GM10266 (cell line): ENCODE data around the gene CROCC2.

ENCODE experiments used
- DNase-seq: peaks from one replicate; pipeline ENCODE4 v3.0.0; 2012; ENCODE audit errors: extremely low spot score
- CTCF ChIP-seq: IDR thresholded peaks from 2 replicates; pipeline ENCODE4 v1.5.1; 2012; ENCODE audit warnings: mild to moderate bottlenecking, low read depth; ENCODE audit not compliant: control insufficient read depth, insufficient read depth; ENCODE audit errors: missing control alignments

CROCC2 gene

GRCh38 chr2:241019441-241020139 is 113.5 kb downstream of the CROCC2 start:
- no peak for TF ChIP-seq CTCF
- DNase-seq, result no peak

- no peak for DNase-seq
- TF ChIP-seq CTCF, result no peak
Measured at GRCh38 chr2:241020201-241020600, 114.1 kb downstream of the CROCC2 start.

GRCh38 chr2:241020629-241021190 is 114.6 kb downstream of the CROCC2 start:
- no peak for TF ChIP-seq CTCF
- no peak for DNase-seq

GRCh38 chr2:241025639-241026038 is 119.5 kb downstream of the CROCC2 start:
- no peak for TF ChIP-seq CTCF
- DNase-seq, result no peak

GRCh38 chr2:241029599-241030332 is 123.6 kb downstream of the CROCC2 start:
- no peak for DNase-seq
- TF ChIP-seq CTCF, result no peak

GRCh38 chr2:241030333-241030680 is 124.2 kb downstream of the CROCC2 start:
- no peak for TF ChIP-seq CTCF
- no peak for DNase-seq

- no peak for DNase-seq
- no peak for TF ChIP-seq CTCF
Measured at GRCh38 chr2:241030883-241031282, 124.7 kb downstream of the CROCC2 start.
